Tibial nerve (tissue), 4 donors: ENCODE results near the gene DHRS4.
"Not testable (repeated sequence)": the region's sequence is repeated elsewhere in the genome, so short reads cannot be mapped to it uniquely, and the experiment has no call there.

Experiments used
- EP300 ChIP-seq, 2 donors: sonication (generic); formaldehyde crosslinking; IDR thresholded peaks; one replicate each; pipeline ENCODE4 v1.6.1; 2017; ENCODE audit warnings: antibody characterized with exemption in 2 of 2, mild to moderate bottlenecking in 1 of 2
- POLR2A ChIP-seq, 2 donors: fragments of 450-650 bp; IDR thresholded peaks; one replicate each; pipeline ENCODE4 v1.6.1; 2017; ENCODE audit warnings: antibody characterized with exemption in 2 of 2, mild to moderate bottlenecking in 2 of 2, moderate library complexity in 2 of 2
- TF ChIP-seq, protein P1 (sequence below), 5 experiments: fragments of 200-600 bp in 3 of 5; fragments of 450-650 bp in 2 of 5; sonication (generic) in 3 of 5; IDR thresholded peaks; one replicate each; pipeline ENCODE4 v1.5.1; 2016 to 2019; ENCODE audit warnings: antibody characterized with exemption in 5 of 5, mild to moderate bottlenecking in 3 of 5, moderate library complexity in 2 of 5

GRCh38 chr14:23993042-23993441, 39.5 kb downstream of the DHRS4 start:
- TF ChIP-seq, protein P1, sequence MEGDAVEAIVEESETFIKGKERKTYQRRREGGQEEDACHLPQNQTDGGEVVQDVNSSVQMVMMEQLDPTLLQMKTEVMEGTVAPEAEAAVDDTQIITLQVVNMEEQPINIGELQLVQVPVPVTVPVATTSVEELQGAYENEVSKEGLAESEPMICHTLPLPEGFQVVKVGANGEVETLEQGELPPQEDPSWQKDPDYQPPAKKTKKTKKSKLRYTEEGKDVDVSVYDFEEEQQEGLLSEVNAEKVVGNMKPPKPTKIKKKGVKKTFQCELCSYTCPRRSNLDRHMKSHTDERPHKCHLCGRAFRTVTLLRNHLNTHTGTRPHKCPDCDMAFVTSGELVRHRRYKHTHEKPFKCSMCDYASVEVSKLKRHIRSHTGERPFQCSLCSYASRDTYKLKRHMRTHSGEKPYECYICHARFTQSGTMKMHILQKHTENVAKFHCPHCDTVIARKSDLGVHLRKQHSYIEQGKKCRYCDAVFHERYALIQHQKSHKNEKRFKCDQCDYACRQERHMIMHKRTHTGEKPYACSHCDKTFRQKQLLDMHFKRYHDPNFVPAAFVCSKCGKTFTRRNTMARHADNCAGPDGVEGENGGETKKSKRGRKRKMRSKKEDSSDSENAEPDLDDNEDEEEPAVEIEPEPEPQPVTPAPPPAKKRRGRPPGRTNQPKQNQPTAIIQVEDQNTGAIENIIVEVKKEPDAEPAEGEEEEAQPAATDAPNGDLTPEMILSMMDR (IDR thresholded peaks at IDR 0.05), result not testable (repeated sequence)
- not testable (repeated sequence) for TF ChIP-seq POLR2A, EP300 (IDR thresholded peaks at IDR 0.05)
